ENCODE data around the gene SHOX.

DNA sequence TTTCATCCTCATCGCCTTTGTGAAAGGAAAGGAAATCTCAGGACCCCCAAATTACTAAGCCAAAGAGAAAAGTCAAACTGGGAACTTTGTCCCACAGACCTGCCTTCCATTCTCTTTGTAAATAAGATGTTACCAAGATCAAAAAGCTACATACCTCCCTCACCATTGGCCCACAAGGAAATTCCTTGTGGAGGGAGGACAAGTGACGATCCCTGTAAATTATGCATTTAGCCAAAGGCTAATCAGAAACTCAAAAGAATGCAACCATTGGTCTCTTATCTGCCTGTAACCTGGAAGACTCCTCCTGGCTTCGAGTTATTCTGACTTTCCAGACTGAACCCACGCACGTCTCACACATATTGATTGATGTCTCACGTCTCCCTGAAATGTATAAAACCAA, 70.3 kb downstream of the SHOX start:
- TF ChIP-seq, protein P1, sequence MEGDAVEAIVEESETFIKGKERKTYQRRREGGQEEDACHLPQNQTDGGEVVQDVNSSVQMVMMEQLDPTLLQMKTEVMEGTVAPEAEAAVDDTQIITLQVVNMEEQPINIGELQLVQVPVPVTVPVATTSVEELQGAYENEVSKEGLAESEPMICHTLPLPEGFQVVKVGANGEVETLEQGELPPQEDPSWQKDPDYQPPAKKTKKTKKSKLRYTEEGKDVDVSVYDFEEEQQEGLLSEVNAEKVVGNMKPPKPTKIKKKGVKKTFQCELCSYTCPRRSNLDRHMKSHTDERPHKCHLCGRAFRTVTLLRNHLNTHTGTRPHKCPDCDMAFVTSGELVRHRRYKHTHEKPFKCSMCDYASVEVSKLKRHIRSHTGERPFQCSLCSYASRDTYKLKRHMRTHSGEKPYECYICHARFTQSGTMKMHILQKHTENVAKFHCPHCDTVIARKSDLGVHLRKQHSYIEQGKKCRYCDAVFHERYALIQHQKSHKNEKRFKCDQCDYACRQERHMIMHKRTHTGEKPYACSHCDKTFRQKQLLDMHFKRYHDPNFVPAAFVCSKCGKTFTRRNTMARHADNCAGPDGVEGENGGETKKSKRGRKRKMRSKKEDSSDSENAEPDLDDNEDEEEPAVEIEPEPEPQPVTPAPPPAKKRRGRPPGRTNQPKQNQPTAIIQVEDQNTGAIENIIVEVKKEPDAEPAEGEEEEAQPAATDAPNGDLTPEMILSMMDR (conservative IDR thresholded peaks at IDR 0.05 in 1 of 2, IDR thresholded peaks at IDR 0.05 in 1 of 2; ENCODE audit: extremely low read depth in 1 of 2, insufficient read depth in 1 of 2, low read depth in 1 of 2, low read length in 2 of 2) = no peak
- TF ChIP-seq EZH2 (IDR thresholded peaks at IDR 0.05; ENCODE audit: borderline replicate concordance, low read length) = no peak
